GM18858 (cell line): ENCODE data around the gene SAYSD1.

Source experiments
- ATAC-seq: cut with Tn5 transposase; IDR thresholded peaks from one replicate; pipeline ENCODE4 v1.9.1; 2021; ENCODE audit not compliant: unreplicated experiment

SAYSD1 gene

DNA sequence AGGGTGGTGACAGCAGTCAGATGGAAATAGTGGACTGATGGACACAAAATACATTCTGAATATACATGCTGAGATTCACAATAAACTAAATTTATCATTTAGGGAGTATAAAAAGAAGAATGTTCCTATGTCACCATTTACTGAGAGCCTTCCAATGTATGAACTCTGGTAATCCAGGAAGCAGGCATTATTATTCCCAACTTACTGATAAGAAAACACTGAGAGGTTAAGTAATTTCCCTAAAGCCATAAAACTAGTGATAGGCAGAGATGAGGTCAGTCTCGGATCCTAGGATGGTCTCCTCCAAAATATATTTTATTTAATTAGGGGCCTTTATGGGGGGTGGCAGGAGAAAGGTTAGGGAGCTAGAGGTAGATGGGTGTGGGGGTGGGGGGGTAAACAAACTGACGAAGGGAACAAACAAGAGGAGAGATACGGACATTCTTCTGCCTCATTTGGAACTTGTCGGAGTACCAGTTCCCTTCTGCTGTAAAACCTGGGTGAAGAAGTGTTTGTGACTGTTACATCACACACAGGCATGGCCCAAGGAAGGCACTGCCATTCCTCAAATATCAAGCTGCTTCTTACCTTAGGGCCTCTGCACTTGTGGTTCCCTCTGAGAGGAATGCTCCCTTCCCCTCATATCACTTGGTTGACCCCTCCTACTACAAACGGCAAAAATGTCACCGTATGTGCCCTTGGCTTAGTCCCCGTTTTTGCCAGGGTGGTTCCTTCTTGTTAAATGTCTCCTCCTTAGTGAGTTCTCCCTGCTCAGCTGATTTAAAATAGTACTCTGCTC, 6.7 kb downstream of the SAYSD1 start:
- no peak for ATAC-seq

DNA sequence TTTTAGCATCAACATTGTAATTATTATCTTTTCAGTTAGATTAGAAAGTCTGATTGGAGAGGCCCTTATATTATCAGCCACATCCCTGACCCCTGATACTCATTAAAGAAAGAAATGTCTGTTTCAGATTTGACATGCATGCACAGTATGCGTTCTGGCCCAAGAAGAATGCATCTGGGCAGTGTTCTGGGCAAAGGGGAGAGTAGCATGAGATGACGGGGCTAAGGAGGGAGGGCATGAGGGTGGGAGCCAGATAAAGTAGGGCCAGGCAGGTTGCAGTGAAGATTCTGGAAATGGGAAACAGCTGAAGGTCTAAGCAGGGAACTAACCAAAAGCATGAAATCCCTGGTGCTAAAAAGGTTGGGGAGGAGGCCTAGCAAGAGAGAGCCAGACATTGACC, 7.3 kb downstream of the SAYSD1 start:
- no peak for ATAC-seq

- no peak for ATAC-seq
These were observed 8.0 kb downstream of the SAYSD1 start for GRCh38 chr6:39107034-39107433.

- ATAC-seq = no peak
These were observed 10.5 kb downstream of the SAYSD1 start for GRCh38 chr6:39104528-39104927.

- peak; percentile 61 for ATAC-seq
These were observed 12.2 kb downstream of the SAYSD1 start for GRCh38 chr6:39102821-39103136.

GRCh38 chr6:39102071-39102820, 12.7 kb downstream of the SAYSD1 start:
- no peak for ATAC-seq

GRCh38 chr6:39100358-39100757, 14.6 kb downstream of the SAYSD1 start:
- no peak for ATAC-seq

GRCh38 chr6:39095578-39095977, 19.4 kb downstream of the SAYSD1 start:
- ATAC-seq = no peak

DNA sequence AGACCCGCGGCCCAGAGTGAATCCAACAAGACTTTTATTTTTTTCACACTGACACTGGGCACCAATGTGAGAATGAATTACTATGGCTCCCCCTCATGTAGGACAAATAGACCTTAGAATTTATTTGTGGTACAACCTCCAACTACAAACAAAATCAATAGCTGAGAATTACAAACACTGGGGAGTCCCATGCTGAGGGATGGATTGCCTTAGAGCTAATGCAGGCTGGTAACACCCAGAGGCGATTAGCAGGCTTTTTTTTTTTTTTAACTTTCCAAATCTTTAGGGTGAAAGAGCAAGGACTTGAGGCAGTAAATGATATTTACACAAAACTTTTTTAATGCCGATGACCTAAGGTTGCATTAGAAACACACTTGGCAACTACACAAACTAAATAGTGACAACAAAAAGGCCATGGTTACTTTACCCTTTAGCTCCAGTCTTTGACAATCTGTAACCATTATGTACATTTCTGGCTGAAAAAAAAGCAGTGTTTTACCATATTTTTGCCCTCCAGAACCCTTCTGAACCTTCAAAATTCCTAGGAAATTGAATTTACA, 21.8 kb downstream of the SAYSD1 start:
- no peak for ATAC-seq

DNA sequence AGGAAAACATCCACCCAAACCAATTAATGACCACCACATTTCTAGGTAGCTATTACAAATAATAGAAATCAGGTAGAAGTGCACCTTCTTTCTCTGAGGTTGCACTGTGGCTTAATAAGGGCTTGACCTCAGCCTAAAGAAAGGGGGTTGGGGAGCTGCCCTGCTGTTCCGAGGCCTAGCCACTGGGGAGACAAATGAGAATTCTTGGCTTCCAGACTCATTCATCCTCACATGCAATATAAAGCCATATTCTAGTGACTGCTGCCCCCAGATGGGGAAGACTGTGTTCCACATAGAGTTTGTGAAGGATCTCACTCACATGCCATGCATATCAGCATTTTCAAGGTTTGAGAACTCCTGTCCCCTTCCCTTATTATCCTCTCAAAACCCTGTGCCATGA, 22.9 kb downstream of the SAYSD1 start:
- ATAC-seq = no peak

DNA sequence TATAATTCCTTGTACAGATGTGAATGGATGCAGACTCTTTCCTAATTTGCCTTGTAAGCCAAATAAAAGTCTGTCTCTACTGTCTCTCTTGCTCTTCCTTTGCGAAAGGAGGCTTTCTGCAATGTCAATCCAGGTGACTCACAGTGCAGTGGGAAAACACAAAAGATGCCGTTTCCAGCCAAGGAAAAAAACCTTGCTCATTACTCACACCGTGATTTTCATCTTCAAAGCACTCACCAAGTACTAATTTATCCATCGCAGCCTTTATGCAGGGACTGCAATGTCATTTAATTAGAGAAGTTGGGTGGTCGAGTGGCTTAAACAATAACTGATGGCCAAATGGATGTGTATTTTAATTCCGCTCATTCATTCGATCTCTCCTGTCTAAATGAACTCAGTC, 23.8 kb downstream of the SAYSD1 start:
- ATAC-seq = no peak

DNA sequence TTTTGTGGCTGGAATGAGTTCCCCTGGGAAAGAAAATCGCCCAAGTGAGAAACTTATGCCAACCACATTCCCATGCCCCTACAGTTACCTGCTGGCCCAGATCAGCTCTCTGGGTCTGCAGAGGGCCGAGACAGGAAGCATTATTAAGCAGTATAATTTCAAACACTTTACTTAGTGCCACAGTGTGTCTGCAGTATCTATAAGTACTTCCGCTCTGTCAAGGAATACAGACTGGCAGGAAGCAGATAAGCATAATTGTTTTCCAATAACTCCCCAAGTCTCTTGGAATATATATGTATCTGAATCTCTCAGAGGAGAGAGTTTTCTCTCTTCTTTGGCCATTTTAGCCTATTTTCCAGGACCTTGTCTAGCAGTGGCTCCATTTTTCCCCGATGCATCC, 24.9 kb downstream of the SAYSD1 start:
- ATAC-seq = no peak

- ATAC-seq = no peak
These were observed 26.7 kb downstream of the SAYSD1 start for GRCh38 chr6:39088331-39088730.

- ATAC-seq = no peak
These were observed 27.8 kb downstream of the SAYSD1 start for GRCh38 chr6:39087197-39087596.

GRCh38 chr6:39086711-39087110, 28.3 kb downstream of the SAYSD1 start:
- no peak for ATAC-seq

- peak; percentile 61 for ATAC-seq
These were observed 28.7 kb downstream of the SAYSD1 start for GRCh38 chr6:39086294-39086693.

DNA sequence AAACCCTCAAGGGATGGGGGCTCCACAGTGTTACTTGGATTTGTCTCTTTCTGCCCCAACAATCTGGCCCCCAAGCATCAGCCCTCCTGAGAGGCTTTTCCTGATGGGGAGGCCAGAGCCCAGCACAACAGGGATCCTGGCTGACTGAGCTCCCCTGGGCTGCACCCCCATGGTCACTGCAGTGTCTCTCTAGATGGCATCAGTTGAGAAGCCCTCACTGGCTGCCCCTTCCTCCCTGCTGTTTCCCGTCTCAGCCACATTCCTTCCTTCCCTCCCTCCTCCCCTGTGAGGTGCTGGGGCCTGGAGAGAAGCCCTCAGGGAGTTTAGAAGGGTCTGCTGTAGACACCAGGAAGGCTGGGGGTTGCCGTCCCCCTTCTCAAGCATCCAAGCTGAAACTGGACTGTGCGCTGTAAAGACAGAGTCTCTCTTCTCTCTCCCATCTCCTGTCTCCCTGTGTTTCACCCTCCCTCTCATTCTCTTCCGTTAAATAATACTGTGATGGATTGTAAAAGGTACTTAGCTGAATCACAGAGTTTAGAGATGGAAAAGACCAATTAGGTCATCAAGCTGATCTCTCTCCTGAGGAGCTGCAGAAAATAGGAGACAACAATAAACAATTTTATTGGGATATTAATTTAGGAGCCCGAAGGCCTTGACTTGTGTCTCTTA, 29.7 kb downstream of the SAYSD1 start:
- no peak for ATAC-seq

DNA sequence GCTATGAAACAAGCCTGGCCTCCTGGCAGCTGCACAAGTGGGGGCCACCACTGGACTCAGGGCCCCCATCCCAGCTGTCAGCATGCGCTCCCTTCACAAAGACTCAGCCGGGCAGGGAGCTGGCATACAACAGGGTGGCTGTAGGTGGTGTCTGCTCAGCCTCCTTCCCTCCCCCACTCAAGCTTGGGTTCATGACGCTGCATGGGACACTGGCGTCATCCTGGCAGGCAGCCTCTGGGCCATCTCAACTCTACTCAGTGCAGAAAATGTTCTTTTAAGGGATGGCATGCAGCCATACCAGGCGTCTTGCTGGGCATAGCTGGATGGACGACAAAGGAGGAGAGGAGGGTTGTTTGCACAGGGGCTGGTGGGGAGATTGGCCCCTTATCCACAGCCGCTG, 30.5 kb downstream of the SAYSD1 start:
- ATAC-seq = no peak

DNA sequence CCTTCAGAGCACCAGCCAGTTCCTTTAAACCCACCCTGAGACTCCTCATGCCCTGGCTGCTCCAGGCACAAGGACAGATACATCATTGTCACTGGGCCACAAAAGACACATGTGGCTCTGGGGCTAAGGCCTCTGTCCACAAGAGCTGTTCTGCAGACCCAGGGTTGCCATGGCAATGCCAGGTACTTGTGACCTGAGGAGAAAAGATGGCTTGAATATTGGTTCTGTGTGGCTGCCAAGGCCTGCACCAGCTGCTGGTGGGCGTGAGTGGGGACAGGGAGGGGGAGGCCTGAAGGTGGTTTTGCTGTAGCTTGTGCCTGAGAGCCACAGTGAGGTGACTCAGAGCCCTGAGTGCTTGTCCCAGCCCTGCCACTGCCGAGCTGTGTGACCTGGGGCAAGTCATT, 31.8 kb downstream of the SAYSD1 start:
- no peak for ATAC-seq

- ATAC-seq = no peak
These were observed 32.7 kb downstream of the SAYSD1 start for GRCh38 chr6:39082310-39082709.

- no peak for ATAC-seq
These were observed 34.6 kb downstream of the SAYSD1 start for GRCh38 chr6:39080246-39080875.
